ENCODE results near the gene WDFY4. TPM values are rescaled to one million over a fixed set of nuclear protein-coding genes. Genes with fewer than 3 reads are reported as not detected.

WDFY4 gene
- total and polyA plus RNA-seq, 9 of the 15 experiments (the other 6 are each of a cell fraction or from before 2014, with no cell fraction given) = 0.01 to 0.02 (median 0.01) TPM; not detected in 6

DNA sequence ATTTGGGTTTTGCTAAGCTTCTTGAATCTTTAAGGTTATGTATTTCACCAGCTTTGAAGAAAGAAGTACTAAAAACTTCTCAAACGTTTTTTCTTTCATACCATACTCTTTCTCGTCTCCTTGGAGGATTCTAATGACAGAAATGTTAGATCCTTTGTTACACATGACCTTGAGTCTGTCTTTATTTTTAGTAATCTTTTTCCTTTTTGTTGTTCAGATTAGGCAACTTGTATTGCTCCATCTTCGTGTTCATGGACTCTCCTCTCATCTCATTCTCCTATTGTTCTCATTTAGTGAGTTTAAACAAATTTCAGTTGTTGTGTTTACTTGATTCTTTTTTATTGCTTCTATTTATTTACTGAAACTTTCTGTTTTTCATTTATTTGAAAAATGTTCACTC is 73.7 kb downstream of the WDFY4 start (continued):
- TF ChIP-seq, protein P1, sequence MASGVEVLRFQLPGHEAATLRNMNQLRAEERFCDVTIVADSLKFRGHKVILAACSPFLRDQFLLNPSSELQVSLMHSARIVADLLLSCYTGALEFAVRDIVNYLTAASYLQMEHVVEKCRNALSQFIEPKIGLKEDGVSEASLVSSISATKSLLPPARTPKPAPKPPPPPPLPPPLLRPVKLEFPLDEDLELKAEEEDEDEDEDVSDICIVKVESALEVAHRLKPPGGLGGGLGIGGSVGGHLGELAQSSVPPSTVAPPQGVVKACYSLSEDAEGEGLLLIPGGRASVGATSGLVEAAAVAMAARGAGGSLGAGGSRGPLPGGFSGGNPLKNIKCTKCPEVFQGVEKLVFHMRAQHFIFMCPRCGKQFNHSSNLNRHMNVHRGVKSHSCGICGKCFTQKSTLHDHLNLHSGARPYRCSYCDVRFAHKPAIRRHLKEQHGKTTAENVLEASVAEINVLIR (CRISPR knock-in tag; IDR thresholded peaks at IDR 0.05) = no peak
- TF ChIP-seq TBP (optimal IDR thresholded peaks at IDR 0.05; ENCODE audit: low read depth, low read length) = no peak
- no peak for TF ChIP-seq KLF13 (tag; IDR thresholded peaks at IDR 0.05; ENCODE audit: borderline replicate concordance, low read depth)

DNA sequence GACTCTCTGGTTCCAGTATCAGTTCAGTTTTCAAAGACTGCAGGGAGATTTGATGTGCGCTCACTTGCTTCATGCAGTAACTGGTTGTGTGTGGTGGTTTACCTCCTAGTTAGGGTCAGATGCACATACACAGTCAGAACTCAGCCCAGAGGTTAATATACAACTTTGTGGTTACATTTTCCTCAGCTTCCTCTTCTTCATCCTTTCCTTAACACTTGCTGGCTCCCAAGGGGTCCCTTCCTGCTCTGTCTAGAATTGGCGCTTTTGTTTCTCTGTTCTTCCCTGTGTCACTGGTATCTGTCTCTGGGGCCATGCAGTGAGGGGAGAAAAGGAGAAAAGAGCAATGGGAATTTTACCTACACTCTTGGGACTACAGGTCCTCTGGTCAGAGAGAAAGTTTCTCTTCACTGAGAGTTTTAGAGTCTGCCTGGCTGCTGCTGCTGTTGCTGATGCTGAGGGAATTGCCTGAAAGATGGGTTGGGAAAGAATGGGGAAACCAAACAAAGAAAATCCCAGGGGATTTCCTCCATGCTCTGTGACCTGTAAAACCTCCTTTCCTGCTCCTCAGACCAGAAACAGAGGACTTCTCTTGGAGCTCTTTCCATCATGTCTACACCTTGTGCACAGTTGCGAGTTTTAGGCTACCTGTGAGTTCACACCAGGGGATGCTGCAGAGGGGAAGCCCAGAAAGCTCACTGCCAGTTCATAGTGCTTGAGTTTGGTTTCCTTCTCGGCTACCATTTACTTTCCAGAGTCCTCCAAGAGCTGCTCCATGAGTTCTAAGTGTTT is 74.6 kb downstream of the WDFY4 start:
- intact Hi-C loops (cut with micrococcal nuclease) = no loop called here
- 1% methylated on average over 4 of the region's 4 CpGs for WGBS (ENCODE audit: insufficient coverage, low coverage, missing lambda C conversion rate)
- FAIRE-seq (no peak), ATAC-seq (no peak), DNase-seq (ENCODE audit: extremely low read depth in 1 of 4, low spot score in 3 of 4) (no peak)
- BruUV-seq (replicated peaks) = no TSS peak
- Histone ChIP-seq H3K9me3 (replicated peaks; ENCODE audit: control insufficient read depth, insufficient read depth, low read depth, low read length) (no peaks in the 10 kb centered on the region), H3K4me2 (ENCODE audit: insufficient read depth, low read length) (no peak overlapping the region), H3K9me1 (ENCODE audit: control insufficient read depth, insufficient read depth, low read length) (no peaks in the 10 kb centered on the region), H3K27ac (ENCODE audit: extremely low read depth, low read depth, low read length) (no peak overlapping the region), H3K4me1 (replicated peaks in 1 of 2; ENCODE audit: control insufficient read depth in 2 of 2, insufficient read depth in 2 of 2, low read length in 2 of 2) (no peaks in the 10 kb centered on the region), H3K79me2 (ENCODE audit: control insufficient read depth, insufficient read depth, low read length) (no peaks in the 10 kb centered on the region), H2AFZ (ENCODE audit: low read depth, low read length) (no peak overlapping the region), H3K27me3 (ENCODE audit: control insufficient read depth in 2 of 2, insufficient read depth in 2 of 2, low read length in 2 of 2) (peaks cover 0 to 11% of the 10 kb centered on the region in 2 experiments; a peak in 2 of 5 replicates), H3K36me3 (ENCODE audit: control insufficient read depth, insufficient read depth, low read length) (no peaks in the 10 kb centered on the region), H3K4me3 (no peak overlapping the region), H4K20me1 (replicated peaks; ENCODE audit: control insufficient read depth, insufficient read depth, low read length) (no peaks in the 10 kb centered on the region), H3K9ac (ENCODE audit: insufficient read depth in 1 of 2, low read depth in 2 of 2, low read length in 2 of 2) (no peak overlapping the region)
- in situ Hi-C loops (cut with MboI) = no loop called here
- ChIA-PET POLR2A (no interaction called here), CTCF (ENCODE audit: low intra/inter-chr PET ratio) (no interaction called here)
- TF ChIP-seq, protein P2, sequence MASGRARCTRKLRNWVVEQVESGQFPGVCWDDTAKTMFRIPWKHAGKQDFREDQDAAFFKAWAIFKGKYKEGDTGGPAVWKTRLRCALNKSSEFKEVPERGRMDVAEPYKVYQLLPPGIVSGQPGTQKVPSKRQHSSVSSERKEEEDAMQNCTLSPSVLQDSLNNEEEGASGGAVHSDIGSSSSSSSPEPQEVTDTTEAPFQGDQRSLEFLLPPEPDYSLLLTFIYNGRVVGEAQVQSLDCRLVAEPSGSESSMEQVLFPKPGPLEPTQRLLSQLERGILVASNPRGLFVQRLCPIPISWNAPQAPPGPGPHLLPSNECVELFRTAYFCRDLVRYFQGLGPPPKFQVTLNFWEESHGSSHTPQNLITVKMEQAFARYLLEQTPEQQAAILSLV (tag; IDR thresholded peaks at IDR 0.05) = no peak
